Stimulated activated naive CD8-positive, alpha-beta T cell treated with anti-CD3 and anti-CD28 coated beads, Interleukin-15, Interleukin-2, amounts not matched to agents 100 ng/mL and 50 ng/mL, for 24 hours (primary cell): ENCODE results near the gene EPHB6.

ENCODE experiments used
- H3K27ac Mint-ChIP-seq: one replicate; pipeline ENCODE4 v1.8.0; 2021; ENCODE audit warnings: mild to moderate bottlenecking, mixed read lengths
- H3K27me3 Mint-ChIP-seq: one replicate; pipeline ENCODE4 v1.8.0; 2021; ENCODE audit warnings: mixed read lengths
- H3K36me3 Mint-ChIP-seq: one replicate; pipeline ENCODE4 v1.8.0; 2021; ENCODE audit warnings: low read depth, mixed read lengths
- H3K4me1 Mint-ChIP-seq: one replicate; pipeline ENCODE4 v1.8.0; 2021; ENCODE audit warnings: low read depth, mixed read lengths
- H3K4me3 Mint-ChIP-seq: one replicate; pipeline ENCODE4 v1.8.0; 2021; ENCODE audit warnings: mild to moderate bottlenecking, mixed read lengths
- H3K9me3 Mint-ChIP-seq: one replicate; pipeline ENCODE4 v1.8.0; 2021; ENCODE audit warnings: mixed read lengths

EPHB6 gene

DNA sequence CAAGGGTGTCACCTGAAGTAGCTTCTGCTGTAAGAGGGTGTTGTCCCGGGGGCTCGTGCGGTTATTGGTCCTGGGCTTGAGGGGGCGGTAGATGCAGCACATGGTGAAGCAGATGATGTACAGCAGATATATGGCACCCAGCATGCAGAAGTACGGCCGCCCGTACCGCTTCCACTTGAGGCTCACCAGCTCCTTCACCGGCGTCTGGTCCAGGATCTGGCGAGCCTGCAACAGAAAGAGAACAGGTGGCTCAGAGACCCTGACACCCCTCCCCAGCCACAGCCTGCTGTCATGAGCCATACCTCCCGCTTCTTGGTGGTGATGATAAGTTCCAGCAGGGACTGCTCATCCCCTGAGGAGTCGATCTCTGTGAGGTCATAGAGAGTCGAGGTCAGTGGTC lies 20.6 kb downstream of the EPHB6 start:
- Mint-ChIP-seq H3K9me3 (no peaks in the 10 kb centered on the region), H3K27me3 (no peaks in the 10 kb centered on the region), H3K27ac (no peak overlapping the region), H3K4me3 (no peak overlapping the region), H3K36me3 (no peaks in the 10 kb centered on the region), H3K4me1 (no peaks in the 10 kb centered on the region)

DNA sequence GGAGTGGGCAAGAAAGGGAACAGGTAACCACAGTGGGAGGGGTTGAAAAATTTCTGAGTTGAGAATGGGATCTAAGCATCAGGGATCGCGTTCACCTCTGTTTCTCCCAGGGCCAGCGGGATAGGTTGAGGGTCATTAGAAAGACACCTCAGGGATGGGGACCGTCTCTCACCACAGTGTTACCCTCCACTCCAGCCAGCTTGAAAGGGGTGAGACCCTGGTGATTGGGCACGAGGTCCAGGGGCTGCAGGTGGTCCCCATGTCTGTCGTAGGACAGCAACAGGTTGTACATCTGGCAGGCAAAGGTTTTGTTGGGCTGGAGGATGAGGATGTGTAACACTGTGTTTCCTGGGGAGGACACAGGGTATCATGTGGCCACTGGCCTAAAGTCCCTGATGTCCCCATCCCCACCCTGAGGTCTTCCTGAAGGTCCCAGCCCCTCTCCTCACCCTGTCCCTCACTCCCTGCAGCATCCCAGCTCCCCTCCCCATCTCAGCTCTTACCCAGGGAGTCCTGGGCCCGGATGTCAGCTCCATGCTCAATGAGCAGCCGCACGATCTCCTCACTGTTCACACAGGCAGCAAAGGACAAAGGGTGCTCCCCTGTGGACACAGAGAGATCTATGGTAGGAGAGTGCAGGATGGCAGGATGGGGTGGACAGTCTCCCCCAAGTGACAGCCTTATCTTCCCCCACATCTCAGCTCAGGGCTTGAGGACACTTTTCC lies 21.5 kb downstream of the EPHB6 start:
- Mint-ChIP-seq H3K27me3 (no peaks in the 10 kb centered on the region), H3K36me3 (no peaks in the 10 kb centered on the region), H3K4me1 (no peaks in the 10 kb centered on the region), H3K27ac (no peak overlapping the region), H3K4me3 (no peak overlapping the region), H3K9me3 (no peaks in the 10 kb centered on the region)

DNA sequence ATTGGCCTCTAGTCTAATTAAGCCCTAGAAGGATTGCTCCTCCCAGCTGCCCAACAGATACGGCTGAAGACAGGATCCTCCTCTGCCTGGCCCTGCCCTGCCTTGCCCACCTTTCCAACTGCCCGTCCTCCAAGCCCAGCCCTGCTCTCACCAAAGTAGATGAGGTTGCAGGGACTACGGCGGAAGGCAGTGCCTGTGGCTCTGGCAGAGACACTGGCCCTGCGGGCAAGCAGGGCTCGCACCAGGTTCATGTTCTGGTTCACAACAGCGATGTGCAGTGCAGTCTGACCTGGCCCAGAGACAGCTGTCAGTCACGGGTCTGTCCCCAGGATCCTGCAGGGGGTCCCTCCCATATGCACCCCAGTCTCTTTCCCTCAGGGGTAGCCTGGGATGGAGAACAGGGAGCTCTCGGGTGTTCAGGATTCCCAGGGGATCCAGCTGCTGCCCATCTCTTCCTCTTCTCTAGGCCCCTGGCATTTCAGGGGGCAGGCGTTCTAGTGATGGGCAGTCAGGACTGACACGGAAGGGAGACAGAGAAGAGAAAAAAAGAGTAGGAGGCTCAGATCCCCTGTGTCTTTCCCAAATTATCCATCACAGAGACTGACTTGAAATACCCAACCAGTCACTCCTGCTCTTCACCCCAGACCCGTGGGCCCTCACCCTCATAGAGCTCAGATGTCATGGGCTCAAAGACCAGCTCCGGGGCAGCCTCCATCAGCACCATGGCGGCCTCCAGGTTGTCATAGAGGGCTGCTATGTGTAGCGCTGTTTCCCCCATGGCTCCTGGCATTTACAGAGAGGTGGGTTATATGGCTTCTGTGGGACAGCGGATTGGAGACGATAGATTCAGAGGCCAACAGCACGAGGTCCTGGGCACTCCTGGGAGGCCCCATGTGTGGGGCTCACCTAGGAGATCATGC lies 22.4 kb downstream of the EPHB6 start:
- H3K27ac Mint-ChIP-seq: no peak overlapping the region
- H3K4me1 Mint-ChIP-seq: no peaks in the 10 kb centered on the region
- no peak overlapping the region for H3K4me3 Mint-ChIP-seq
- H3K27me3 Mint-ChIP-seq: peaks cover 5% of the 10 kb centered on the region
- no peaks in the 10 kb centered on the region for H3K36me3 Mint-ChIP-seq
- no peaks in the 10 kb centered on the region for H3K9me3 Mint-ChIP-seq

DNA sequence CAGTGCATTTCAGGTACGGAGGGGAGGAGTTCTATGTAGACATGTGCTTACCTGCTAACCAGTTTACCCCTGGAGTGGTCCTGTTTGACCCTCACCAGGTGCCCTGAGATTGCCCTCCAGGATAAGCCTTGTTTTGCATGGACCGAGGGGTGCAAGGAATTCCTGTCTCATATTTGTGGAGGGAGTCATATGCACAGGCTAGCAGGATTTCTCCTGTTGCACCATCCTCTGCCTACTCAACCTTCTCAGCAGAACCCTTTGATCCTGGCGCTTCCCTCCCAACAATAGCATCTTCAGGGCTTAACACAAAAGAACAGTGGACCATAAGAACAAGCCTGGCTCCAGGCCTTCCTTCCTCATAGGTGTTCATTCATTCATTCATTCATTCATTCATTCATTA lies 23.4 kb downstream of the EPHB6 start:
- Mint-ChIP-seq H3K9me3 (no peaks in the 10 kb centered on the region), H3K27me3 (peaks cover 5% of the 10 kb centered on the region), H3K27ac (no peak overlapping the region), H3K4me3 (no peak overlapping the region), H3K4me1 (no peaks in the 10 kb centered on the region), H3K36me3 (no peaks in the 10 kb centered on the region)

DNA sequence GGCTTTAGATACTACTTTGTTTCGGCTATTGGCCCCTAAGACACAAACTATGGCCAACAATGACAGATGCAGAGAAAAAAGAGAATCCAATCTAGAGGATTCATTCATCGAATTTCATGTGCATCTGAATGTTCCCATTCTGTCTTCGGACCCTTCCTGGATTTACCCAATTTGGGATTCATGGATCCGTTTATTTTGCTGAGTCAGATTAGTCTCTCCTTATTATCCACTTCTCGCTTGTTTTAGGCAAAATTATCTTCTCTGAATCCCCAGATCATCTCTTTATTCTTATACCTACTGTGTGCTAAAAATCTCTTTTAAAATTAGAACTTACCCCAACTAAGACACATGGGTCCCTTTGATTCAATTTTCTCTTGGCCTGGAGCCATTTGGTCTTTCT lies 24.2 kb downstream of the EPHB6 start:
- Mint-ChIP-seq H3K36me3 (no peaks in the 10 kb centered on the region), H3K4me1 (no peaks in the 10 kb centered on the region), H3K27me3 (peaks cover 5% of the 10 kb centered on the region), H3K4me3 (no peak overlapping the region), H3K9me3 (no peaks in the 10 kb centered on the region), H3K27ac (no peak overlapping the region)

DNA sequence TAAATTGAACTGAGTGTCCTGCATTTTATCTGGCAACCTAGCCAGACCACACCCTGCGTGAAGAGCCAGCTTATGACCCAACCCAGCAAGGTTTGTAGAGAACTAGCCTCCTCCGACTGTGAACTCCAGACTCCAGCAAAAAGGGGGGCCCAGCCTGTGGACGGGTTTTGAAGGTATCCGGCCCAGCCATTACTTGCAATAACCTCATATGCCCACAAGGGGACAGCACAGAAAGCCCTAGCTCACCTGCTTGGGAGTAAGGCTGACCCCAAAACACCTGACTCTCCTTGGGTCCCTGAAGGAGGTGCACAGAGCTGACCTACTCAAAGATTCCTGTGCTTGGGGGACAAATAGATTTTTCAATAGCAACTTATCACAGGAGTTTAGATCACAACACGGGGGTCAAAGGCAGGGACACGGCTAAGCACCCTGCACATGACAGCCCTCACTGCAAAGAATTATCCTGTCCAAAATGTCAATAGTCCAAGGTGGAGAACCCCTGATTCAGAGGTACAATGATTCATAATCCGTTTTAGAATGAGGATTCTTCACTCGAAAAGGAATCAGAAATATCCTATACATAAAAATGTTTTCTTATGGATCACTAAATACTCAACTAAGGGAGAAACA lies 26.1 kb downstream of the EPHB6 start:
- Mint-ChIP-seq H3K27me3 (peaks cover 5% of the 10 kb centered on the region), H3K36me3 (no peaks in the 10 kb centered on the region), H3K27ac (no peak overlapping the region), H3K9me3 (no peaks in the 10 kb centered on the region), H3K4me3 (no peak overlapping the region), H3K4me1 (no peaks in the 10 kb centered on the region)

DNA sequence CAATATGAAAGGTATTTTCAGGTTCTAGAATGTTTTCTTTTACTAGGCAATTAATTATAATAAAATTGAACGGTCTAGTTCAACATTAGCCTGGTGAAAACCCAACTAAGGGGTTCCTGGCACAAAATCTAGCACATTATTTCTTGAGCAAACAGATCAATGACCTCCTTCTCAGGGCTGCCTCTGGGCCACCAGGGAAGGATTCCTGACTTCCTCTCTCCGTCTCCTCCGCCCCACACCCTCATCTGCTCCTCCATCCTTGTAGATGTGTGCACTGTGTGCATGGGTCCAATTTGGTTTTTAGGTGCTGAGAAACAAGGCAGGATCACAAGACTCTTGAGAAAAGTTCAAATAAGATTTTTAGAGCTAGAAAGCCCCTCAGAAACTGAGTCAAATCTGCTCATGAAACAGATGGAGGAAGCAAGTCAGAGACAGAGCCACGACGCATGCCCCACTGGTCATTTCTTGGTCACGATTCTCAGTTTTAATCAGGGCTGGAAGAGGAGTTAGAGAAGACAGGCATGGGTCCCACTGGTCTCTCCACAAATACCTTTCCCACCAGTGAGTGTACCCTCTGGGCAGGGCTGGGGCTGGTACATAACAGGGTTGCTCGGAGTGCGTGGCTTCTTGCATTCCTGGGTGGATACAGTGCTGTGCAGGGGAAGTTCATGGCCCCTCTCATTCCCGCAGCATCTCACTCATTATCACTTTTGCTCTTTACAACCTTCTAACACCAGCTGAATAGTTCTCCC lies 26.9 kb downstream of the EPHB6 start:
- Mint-ChIP-seq H3K27ac (no peak overlapping the region), H3K9me3 (no peaks in the 10 kb centered on the region), H3K4me3 (no peak overlapping the region), H3K4me1 (no peaks in the 10 kb centered on the region), H3K27me3 (peaks cover 5% of the 10 kb centered on the region), H3K36me3 (no peaks in the 10 kb centered on the region)

DNA sequence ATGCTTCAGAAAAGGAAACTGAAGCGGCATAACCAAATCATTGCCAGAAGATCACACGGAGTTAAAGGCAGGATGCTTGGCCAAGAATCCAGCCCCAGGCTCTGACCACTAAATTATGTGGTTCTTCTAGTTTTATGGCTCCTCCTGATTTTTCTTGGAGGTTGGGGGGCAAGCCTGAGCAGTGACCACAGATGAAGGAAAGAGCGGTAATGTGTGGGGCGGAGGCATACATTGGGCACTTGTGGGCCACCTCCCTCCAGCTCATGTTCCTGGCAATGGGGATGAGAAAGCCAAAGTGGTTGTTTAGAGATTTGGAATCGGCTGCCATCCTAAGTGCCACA lies 27.4 kb downstream of the EPHB6 start:
- Mint-ChIP-seq H3K4me1 (no peaks in the 10 kb centered on the region), H3K4me3 (no peak overlapping the region), H3K36me3 (no peaks in the 10 kb centered on the region), H3K9me3 (no peaks in the 10 kb centered on the region), H3K27ac (no peak overlapping the region), H3K27me3 (peaks cover 5% of the 10 kb centered on the region)

DNA sequence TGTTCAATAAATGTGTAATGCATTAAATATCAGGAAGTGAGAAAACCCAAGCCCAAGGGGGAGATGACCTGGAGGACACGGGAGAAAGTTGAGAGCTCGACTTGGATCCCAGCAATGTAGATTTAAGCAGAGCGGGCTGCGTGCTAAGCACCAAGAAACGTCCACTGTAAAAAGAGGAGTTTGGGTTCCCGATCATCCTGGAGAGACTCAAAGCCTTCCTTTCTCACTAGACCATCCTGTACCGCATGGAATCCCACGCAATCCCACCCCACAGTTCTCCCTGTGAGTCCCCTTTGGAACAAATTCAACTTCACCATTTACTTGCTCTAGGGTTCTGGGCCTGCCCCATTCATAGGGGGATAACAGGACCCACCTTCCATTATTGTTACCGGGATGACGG lies 28.3 kb downstream of the EPHB6 start:
- Mint-ChIP-seq H3K4me3 (no peak overlapping the region), H3K27ac (no peak overlapping the region), H3K9me3 (no peaks in the 10 kb centered on the region), H3K36me3 (no peaks in the 10 kb centered on the region), H3K4me1 (no peaks in the 10 kb centered on the region), H3K27me3 (peaks cover 5% of the 10 kb centered on the region)

DNA sequence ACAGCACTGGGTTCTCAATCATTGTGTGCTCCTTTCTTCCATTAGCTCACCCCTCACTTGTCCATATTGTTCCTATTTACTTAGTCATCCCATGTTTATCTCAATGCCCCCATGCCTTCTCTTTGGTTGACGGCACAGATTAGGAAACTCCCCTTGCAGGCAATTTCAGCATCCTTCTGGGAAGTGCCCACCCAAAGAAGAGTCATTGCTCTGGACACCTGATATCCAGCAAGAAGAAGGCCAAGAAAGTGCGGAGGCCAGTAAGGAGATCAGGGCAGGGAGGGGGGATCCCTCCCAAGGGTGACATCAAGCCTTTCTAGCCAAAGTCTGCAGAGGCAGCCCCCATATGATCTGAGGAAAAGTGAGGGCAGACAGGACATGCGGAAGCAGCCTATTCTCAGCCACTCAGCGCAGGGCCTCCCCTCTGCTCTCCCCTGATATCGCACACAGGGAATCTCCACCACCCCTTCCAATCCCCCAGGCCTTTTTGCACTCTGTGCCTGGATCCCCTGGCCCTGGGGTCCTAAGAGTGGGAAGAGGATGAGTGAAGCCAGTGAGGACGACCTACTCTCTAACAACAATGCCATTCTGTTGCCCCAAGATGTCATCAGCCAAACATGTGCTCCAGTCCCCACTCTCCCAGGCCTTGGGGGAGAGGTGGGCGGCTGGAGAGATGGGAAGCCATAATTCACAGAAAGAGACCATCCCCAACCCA lies 28.9 kb downstream of the EPHB6 start:
- Mint-ChIP-seq H3K9me3 (no peaks in the 10 kb centered on the region), H3K27me3 (peaks cover 5% of the 10 kb centered on the region), H3K4me3 (no peak overlapping the region), H3K36me3 (no peaks in the 10 kb centered on the region), H3K27ac (no peak overlapping the region), H3K4me1 (no peaks in the 10 kb centered on the region)

DNA sequence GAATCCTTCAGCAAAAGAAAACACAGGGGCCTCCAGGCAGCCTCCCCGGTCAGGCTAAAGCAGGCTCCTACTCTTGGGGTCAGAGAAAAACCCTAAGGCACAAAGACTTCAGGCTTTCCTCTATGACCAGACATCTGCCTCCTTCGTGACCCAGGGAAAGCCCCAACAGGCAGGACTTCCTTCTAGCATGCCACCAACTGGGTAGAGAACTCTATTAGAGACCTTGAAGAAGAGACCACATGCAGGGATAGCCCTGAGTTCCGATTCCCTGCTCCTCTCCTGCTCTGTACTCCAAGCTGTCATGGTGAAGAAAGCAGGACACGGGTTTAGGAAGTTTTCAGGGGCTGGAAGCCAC lies 29.4 kb downstream of the EPHB6 start:
- Mint-ChIP-seq H3K9me3 (no peaks in the 10 kb centered on the region), H3K27ac (no peak overlapping the region), H3K4me1 (no peaks in the 10 kb centered on the region), H3K4me3 (no peak overlapping the region), H3K36me3 (no peaks in the 10 kb centered on the region), H3K27me3 (peaks cover 5% of the 10 kb centered on the region)

DNA sequence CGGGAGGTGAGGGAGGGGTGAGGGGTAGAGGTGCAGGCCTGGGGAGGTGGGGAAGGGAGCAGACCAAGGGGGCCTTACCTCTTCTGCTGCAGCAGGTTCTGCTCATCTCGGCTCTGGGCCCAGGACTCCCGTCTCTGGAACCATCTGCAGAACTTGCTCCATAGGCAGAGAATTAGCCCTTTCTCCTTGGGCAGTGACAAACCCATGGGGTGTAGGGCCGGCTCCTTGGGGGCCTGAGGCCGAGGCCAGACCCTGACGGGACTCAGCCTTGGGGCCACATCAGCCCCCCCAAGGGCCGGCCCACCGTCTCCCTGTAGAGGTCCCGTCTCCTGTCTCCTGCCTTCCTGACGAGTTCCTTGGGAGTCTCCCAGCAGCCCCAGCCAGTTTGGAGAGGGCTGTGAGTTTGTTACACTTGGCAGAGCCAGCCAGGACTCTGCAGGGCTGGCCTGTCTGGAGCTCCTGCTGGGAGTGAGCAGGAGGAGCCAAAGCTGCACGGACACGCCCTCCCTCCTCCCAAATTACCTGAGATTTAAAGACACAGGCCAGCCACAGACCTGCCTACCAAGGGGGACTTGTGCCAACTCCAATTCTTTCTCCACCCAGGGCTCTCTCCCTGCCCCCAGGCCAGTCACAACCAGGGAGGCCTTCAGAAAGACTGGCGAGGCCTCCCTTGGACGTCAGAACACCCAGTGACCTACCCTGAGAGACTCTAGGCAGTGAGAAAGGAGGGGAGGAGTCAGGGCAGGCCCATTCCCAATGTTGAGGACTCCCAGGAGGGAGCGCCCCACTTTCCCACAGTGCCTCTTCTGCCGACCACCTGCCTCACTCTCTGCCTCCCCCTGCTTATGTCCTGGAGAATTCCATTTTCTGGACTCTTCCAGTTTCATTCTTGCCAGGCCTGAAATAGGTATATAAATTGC lies 30.7 kb downstream of the EPHB6 start, which contains the start of gene TRPV6:
Gene TRPV6 (minus strand): TSS at position 435 of the 920 bp plus-strand sequence.
- Mint-ChIP-seq H3K27ac (no peak within 1 kb of the TSS), H3K4me1 (no peaks in the 10 kb centered on the region), H3K9me3 (no peaks in the 10 kb centered on the region), H3K4me3 (no peak within 1 kb of the TSS), H3K36me3 (no peaks in the 10 kb centered on the region), H3K27me3 (peaks cover 5% of the 10 kb centered on the region)

DNA sequence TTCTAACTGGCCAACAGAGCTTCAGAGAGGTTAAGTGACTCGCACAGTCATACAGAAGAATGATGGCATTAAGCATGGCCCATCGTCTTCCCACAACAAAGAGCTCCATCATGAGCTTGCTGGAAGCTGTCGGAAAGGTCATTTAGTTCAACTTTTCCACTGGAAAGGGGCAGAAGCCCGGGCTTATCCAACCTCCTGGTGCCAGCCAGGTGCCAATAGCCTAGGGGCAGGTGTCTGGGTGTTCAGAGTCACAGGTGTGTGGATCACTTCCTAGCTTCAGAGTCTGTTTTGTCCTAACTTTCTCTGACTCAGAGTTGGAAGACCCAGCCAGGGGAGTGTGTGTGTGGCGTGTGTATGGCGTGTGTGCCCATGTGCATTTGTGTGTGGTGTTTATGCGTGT lies 32.0 kb downstream of the EPHB6 start:
- no peak overlapping the region for H3K4me3 Mint-ChIP-seq
- no peaks in the 10 kb centered on the region for H3K4me1 Mint-ChIP-seq
- H3K9me3 Mint-ChIP-seq: no peaks in the 10 kb centered on the region
- no peaks in the 10 kb centered on the region for H3K36me3 Mint-ChIP-seq
- H3K27me3 Mint-ChIP-seq: peaks cover 2% of the 10 kb centered on the region
- no peak overlapping the region for H3K27ac Mint-ChIP-seq
